Measurements from ENCODE around the gene OR6C75.
"Not testable (repeated sequence)": the region's sequence is repeated elsewhere in the genome, so short reads cannot be mapped to it uniquely, and the experiment has no call there.

The OR6C75 gene

GRCh38 chr12:55400229-55400628, 37.5 kb downstream of the OR6C75 start, which contains the start of gene OR6C65:
OR6C65 (plus strand) TSS chr12:55400529; CDS start chr12:55400529, 0 bp downstream.
- no peak for TF ChIP-seq POLR2A (IDR thresholded peaks at IDR 0.05; ENCODE audit: low read depth, low read length)
- TF ChIP-seq POLR2AphosphoS5 (IDR thresholded peaks at IDR 0.05; ENCODE audit: low read depth, low read length), result no peak
- no peak for TF ChIP-seq TAF1 (IDR thresholded peaks at IDR 0.05; ENCODE audit: borderline replicate concordance, low read depth, low read length)
- FAIRE-seq (no peak), DNase-seq (ENCODE audit: insufficient read length) (no peak)

- DNase-seq (ENCODE audit: insufficient read length) (no peak), FAIRE-seq (no peak)
- no peak for TF ChIP-seq POLR2A (IDR thresholded peaks at IDR 0.05; ENCODE audit: low read depth, low read length)
Observed at GRCh38 chr12:55407866-55408265, 45.1 kb downstream of the OR6C75 start.

- FAIRE-seq; DNase-seq (ENCODE audit: insufficient read length): not testable (repeated sequence)
Observed at GRCh38 chr12:55409133-55409532, 46.4 kb downstream of the OR6C75 start.

DNA sequence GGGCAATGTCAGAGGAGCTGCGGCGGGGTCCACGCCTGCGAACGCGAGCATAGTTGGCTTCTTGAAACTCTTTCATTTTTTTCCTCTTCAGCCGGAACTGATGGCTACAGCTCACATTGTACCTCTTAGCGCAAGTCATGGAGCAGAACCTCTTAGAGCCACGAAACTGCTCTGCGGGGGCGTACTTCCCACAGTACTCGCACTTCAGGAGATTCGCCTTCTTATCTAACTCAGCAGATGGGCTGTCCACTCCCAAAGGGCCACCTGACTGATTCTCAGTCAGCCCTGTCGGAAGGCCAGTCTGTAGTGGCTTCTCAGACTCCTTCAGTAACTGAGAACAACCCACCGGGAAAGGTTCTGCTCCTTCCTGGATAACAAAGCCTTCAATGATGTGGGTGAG, 49.4 kb downstream of the OR6C75 start:
- DNase-seq (ENCODE audit: insufficient read length); FAIRE-seq: not testable (repeated sequence)

GRCh38 chr12:55413498-55414388, 51.0 kb downstream of the OR6C75 start:
- FAIRE-seq; DNase-seq (ENCODE audit: insufficient read length): not testable (repeated sequence)

- DNase-seq (ENCODE audit: insufficient read length); FAIRE-seq: not testable (repeated sequence)
Observed at GRCh38 chr12:55414396-55414823, 51.6 kb downstream of the OR6C75 start.

DNA sequence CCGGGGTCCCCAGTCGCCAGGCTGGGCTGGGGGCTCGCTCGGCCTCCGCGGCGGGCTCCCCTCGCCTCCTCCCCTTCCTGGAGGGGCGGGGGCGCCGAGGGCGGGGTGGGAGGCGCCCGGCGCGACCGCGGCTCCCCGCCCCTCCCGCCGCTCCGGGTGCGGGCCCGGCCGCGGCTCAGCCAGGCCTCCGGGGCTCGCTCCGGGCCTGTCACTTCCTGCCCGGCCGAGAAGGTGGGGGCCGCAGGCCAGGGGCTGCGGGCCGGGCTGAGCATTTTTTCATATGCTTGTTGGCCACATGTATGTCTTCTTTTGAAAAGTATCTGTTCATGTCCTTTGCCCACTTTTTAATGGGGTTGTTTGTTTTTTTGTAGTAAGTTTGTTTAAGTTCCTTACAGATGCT, 52.1 kb downstream of the OR6C75 start:
- DNase-seq (ENCODE audit: insufficient read length); FAIRE-seq: not testable (repeated sequence)

- no peak for TF ChIP-seq POLR2A (IDR thresholded peaks at IDR 0.05; ENCODE audit: low read depth, low read length)
- DNase-seq (ENCODE audit: insufficient read length) (no peak), FAIRE-seq (no peak)
Observed at GRCh38 chr12:55416961-55417360, 54.2 kb downstream of the OR6C75 start.
